ENCODE results near the gene RALGAPA1. TPM values are rescaled to one million over a fixed set of nuclear protein-coding genes. Genes with fewer than 3 reads are reported as not detected.

Gene RALGAPA1
- total RNA-seq, 1 donor: 39.1 TPM

- Histone ChIP-seq H4K20me1 (ENCODE audit: insufficient read depth, low read length) (no peaks in the 10 kb centered on the region), H3K4me2 (ENCODE audit: insufficient read depth, low read length) (no peak overlapping the region), H3K27me3 (ENCODE audit: insufficient read depth, low read length) (no peaks in the 10 kb centered on the region), H3K9me3 (ENCODE audit: low read depth, low read length) (no peaks in the 10 kb centered on the region), H3K4me1 (ENCODE audit: insufficient read depth, low read length) (no peaks in the 10 kb centered on the region), H3K36me3 (ENCODE audit: insufficient read depth, low read length) (no peaks in the 10 kb centered on the region), H2AFZ (ENCODE audit: low read length) (no peak overlapping the region), H3K27ac (ENCODE audit: low read depth, low read length) (no peak overlapping the region), H3K79me2 (ENCODE audit: insufficient read depth, low read length) (no peaks in the 10 kb centered on the region), H3K4me3 (ENCODE audit: insufficient read depth, low read length) (no peak overlapping the region)
- TF ChIP-seq CTCF (IDR thresholded peaks at IDR 0.05; ENCODE audit: extremely low read depth, low read depth, low read length): no peak
- DNase-seq (ENCODE audit: insufficient read length, low spot score, missing footprints): no peak
Measured at GRCh38 chr14:35705636-35706035, 103.5 kb downstream of the RALGAPA1 start.

- Histone ChIP-seq H3K27ac (ENCODE audit: low read depth, low read length) (no peak overlapping the region), H3K79me2 (ENCODE audit: insufficient read depth, low read length) (no peaks in the 10 kb centered on the region), H3K9me3 (ENCODE audit: low read depth, low read length) (no peaks in the 10 kb centered on the region), H3K36me3 (ENCODE audit: insufficient read depth, low read length) (no peaks in the 10 kb centered on the region), H3K4me2 (ENCODE audit: insufficient read depth, low read length) (no peak overlapping the region), H4K20me1 (ENCODE audit: insufficient read depth, low read length) (no peaks in the 10 kb centered on the region), H3K4me1 (ENCODE audit: insufficient read depth, low read length) (no peaks in the 10 kb centered on the region), H3K4me3 (ENCODE audit: insufficient read depth, low read length) (no peak overlapping the region), H3K27me3 (ENCODE audit: insufficient read depth, low read length) (no peaks in the 10 kb centered on the region), H2AFZ (ENCODE audit: low read length) (no peak overlapping the region)
- no peak for TF ChIP-seq CTCF (IDR thresholded peaks at IDR 0.05; ENCODE audit: extremely low read depth, low read depth, low read length)
- no peak for DNase-seq (ENCODE audit: insufficient read length, low spot score, missing footprints)
Measured at GRCh38 chr14:35704793-35705493, 104.2 kb downstream of the RALGAPA1 start.

GRCh38 chr14:35701531-35701930 is 107.6 kb downstream of the RALGAPA1 start:
- no peaks in the 10 kb centered on the region for H3K9me3 ChIP-seq (ENCODE audit: low read depth, low read length)
- H2AFZ ChIP-seq (ENCODE audit: low read length): no peak overlapping the region
- H3K4me1 ChIP-seq (ENCODE audit: insufficient read depth, low read length): no peaks in the 10 kb centered on the region
- no peaks in the 10 kb centered on the region for H3K36me3 ChIP-seq (ENCODE audit: insufficient read depth, low read length)
- H3K4me3 ChIP-seq (ENCODE audit: insufficient read depth, low read length): no peak overlapping the region
- no peaks in the 10 kb centered on the region for H3K27me3 ChIP-seq (ENCODE audit: insufficient read depth, low read length)
- no peaks in the 10 kb centered on the region for H4K20me1 ChIP-seq (ENCODE audit: insufficient read depth, low read length)
- no peak for TF ChIP-seq CTCF (IDR thresholded peaks at IDR 0.05; ENCODE audit: extremely low read depth, low read depth, low read length)
- no peak for DNase-seq (ENCODE audit: insufficient read length, low spot score, missing footprints)
- no peaks in the 10 kb centered on the region for H3K79me2 ChIP-seq (ENCODE audit: insufficient read depth, low read length)
- no peak overlapping the region for H3K4me2 ChIP-seq (ENCODE audit: insufficient read depth, low read length)
- no peak overlapping the region for H3K27ac ChIP-seq (ENCODE audit: low read depth, low read length)

- H3K27ac ChIP-seq (ENCODE audit: low read depth, low read length): no peak overlapping the region
- H3K36me3 ChIP-seq (ENCODE audit: insufficient read depth, low read length): no peaks in the 10 kb centered on the region
- no peak overlapping the region for H2AFZ ChIP-seq (ENCODE audit: low read length)
- H3K27me3 ChIP-seq (ENCODE audit: insufficient read depth, low read length): no peaks in the 10 kb centered on the region
- no peak overlapping the region for H3K4me3 ChIP-seq (ENCODE audit: insufficient read depth, low read length)
- no peak overlapping the region for H3K4me2 ChIP-seq (ENCODE audit: insufficient read depth, low read length)
- no peak for DNase-seq (ENCODE audit: insufficient read length, low spot score, missing footprints)
- no peak for TF ChIP-seq CTCF (IDR thresholded peaks at IDR 0.05; ENCODE audit: extremely low read depth, low read depth, low read length)
- H4K20me1 ChIP-seq (ENCODE audit: insufficient read depth, low read length): no peaks in the 10 kb centered on the region
- H3K79me2 ChIP-seq (ENCODE audit: insufficient read depth, low read length): no peaks in the 10 kb centered on the region
- H3K4me1 ChIP-seq (ENCODE audit: insufficient read depth, low read length): no peaks in the 10 kb centered on the region
- H3K9me3 ChIP-seq (ENCODE audit: low read depth, low read length): no peaks in the 10 kb centered on the region
Measured at GRCh38 chr14:35699791-35700444, 109.2 kb downstream of the RALGAPA1 start.

Data from osteoblast (primary cell).